Mucosa of stomach (tissue), 1 donor: Measurements from ENCODE around the gene LUC7L.
"Not testable (repeated sequence)": the region's sequence is repeated elsewhere in the genome, so short reads cannot be mapped to it uniquely, and the experiment has no call there.

Source experiments
- H3K27me3 ChIP-seq: one replicate; pipeline ENCODE4 v1.7.0; 2013; ENCODE audit warnings: mild to moderate bottlenecking, low read length; ENCODE audit not compliant: control insufficient read depth, insufficient read depth
- H3K36me3 ChIP-seq: one replicate; pipeline ENCODE4 v1.7.0; 2013; ENCODE audit warnings: low read length; ENCODE audit not compliant: control insufficient read depth, insufficient read depth
- H3K4me1 ChIP-seq: one replicate; pipeline ENCODE4 v1.7.0; 2013; ENCODE audit warnings: mild to moderate bottlenecking, low read length; ENCODE audit not compliant: control insufficient read depth, insufficient read depth
- H3K4me3 ChIP-seq: one replicate; pipeline ENCODE4 v1.7.0; 2013; ENCODE audit warnings: low read length
- H3K9ac ChIP-seq: one replicate; pipeline ENCODE4 v1.7.0; 2013; ENCODE audit warnings: mild to moderate bottlenecking, low read length, moderate library complexity
- H3K9me3 ChIP-seq: one replicate; pipeline ENCODE4 v1.7.0; 2013; ENCODE audit warnings: mild to moderate bottlenecking, low read length, moderate library complexity; ENCODE audit not compliant: control insufficient read depth
- donor health status: Pancreatic carcinoma.

The LUC7L gene

GRCh38 chr16:240559-240958 is 11.3 kb upstream of the LUC7L start:
- Histone ChIP-seq H3K9me3 (no peaks in the 10 kb centered on the region), H3K4me1 (peaks cover 7% of the 10 kb centered on the region), H3K4me3 (no peak overlapping the region), H3K9ac (no peak overlapping the region), H3K27me3 (no peaks in the 10 kb centered on the region), H3K36me3 (no peaks in the 10 kb centered on the region)

- Histone ChIP-seq H3K4me1 (peaks cover 10% of the 10 kb centered on the region), H3K9ac (no peak overlapping the region), H3K4me3 (no peak overlapping the region), H3K9me3 (no peaks in the 10 kb centered on the region), H3K36me3 (no peaks in the 10 kb centered on the region), H3K27me3 (no peaks in the 10 kb centered on the region)
These were observed 10.7 kb upstream of the LUC7L start for GRCh38 chr16:239948-240277.

- no peaks in the 10 kb centered on the region for H3K27me3 ChIP-seq
- H3K4me1 ChIP-seq = peaks cover 5% of the 10 kb centered on the region
- H3K4me3 ChIP-seq = peak within 1 kb of the TSS; percentile 80
- peak within 1 kb of the TSS; percentile 88 for H3K9ac ChIP-seq
- no peaks in the 10 kb centered on the region for H3K9me3 ChIP-seq
- no peaks in the 10 kb centered on the region for H3K36me3 ChIP-seq
These were observed 5.4 kb upstream of the LUC7L start, which contains the start of gene FAM234A for GRCh38 chr16:234468-235305. TSS of gene FAM234A (plus strand) at chr16:234821. CDS start at chr16:254414, 19,593 bp downstream.

- Histone ChIP-seq H3K4me3 (no peak overlapping the region), H3K9ac (no peak overlapping the region), H3K9me3 (no peaks in the 10 kb centered on the region), H3K27me3 (no peaks in the 10 kb centered on the region), H3K36me3 (no peaks in the 10 kb centered on the region), H3K4me1 (peaks cover 14% of the 10 kb centered on the region)
These were observed 1.7 kb upstream of the LUC7L start for GRCh38 chr16:230949-231348.

- H3K27me3 ChIP-seq, H3K9ac ChIP-seq, H3K9me3 ChIP-seq, H3K36me3 ChIP-seq, H3K4me3 ChIP-seq, H3K4me1 ChIP-seq: not testable (repeated sequence)
These were observed 1.1 kb upstream of the LUC7L start for GRCh38 chr16:230351-230750.

GRCh38 chr16:229731-230281 is 557 bp upstream of the LUC7L start:
- Histone ChIP-seq H3K4me1 (peaks cover 8% of the 10 kb centered on the region), H3K9ac (no peak overlapping the region), H3K4me3 (no peak overlapping the region)

GRCh38 chr16:228151-228851 is 948 bp downstream of the LUC7L start:
- Histone ChIP-seq H3K4me1 (peaks cover 8% of the 10 kb centered on the region), H3K4me3 (peak overlapping the region; percentile 60), H3K27me3 (no peaks in the 10 kb centered on the region), H3K36me3 (no peaks in the 10 kb centered on the region), H3K9me3 (no peaks in the 10 kb centered on the region), H3K9ac (peak overlapping the region; percentile 88)

More at GRCh38 chr16:229731-230281, 557 bp upstream of the LUC7L start:
- H3K27me3 ChIP-seq = no peaks in the 10 kb centered on the region
- no peaks in the 10 kb centered on the region for H3K9me3 ChIP-seq
- H3K36me3 ChIP-seq = no peaks in the 10 kb centered on the region

GRCh38 chr16:220021-220420 is 9.2 kb downstream of the LUC7L start:
- Histone ChIP-seq H3K9me3 (no peaks in the 10 kb centered on the region), H3K36me3 (no peaks in the 10 kb centered on the region), H3K27me3 (no peaks in the 10 kb centered on the region), H3K4me3 (no peak overlapping the region), H3K4me1 (no peaks in the 10 kb centered on the region), H3K9ac (no peak overlapping the region)

- no peak overlapping the region for H3K4me3 ChIP-seq
- H3K9ac ChIP-seq = no peak overlapping the region
- no peaks in the 10 kb centered on the region for H3K4me1 ChIP-seq
- H3K27me3 ChIP-seq = no peaks in the 10 kb centered on the region
- no peaks in the 10 kb centered on the region for H3K9me3 ChIP-seq
- H3K36me3 ChIP-seq = no peaks in the 10 kb centered on the region
These were observed 16.2 kb downstream of the LUC7L start for GRCh38 chr16:212999-213398.

GRCh38 chr16:211631-212180 is 17.5 kb downstream of the LUC7L start:
- H3K4me1 ChIP-seq, H3K36me3 ChIP-seq: not testable (repeated sequence)

GRCh38 chr16:209359-209758 is 19.9 kb downstream of the LUC7L start:
- H3K9ac ChIP-seq, H3K9me3 ChIP-seq, H3K36me3 ChIP-seq: not testable (repeated sequence)

More at GRCh38 chr16:211631-212180, 17.5 kb downstream of the LUC7L start:
- not testable (repeated sequence) for H3K4me3 ChIP-seq, H3K9me3 ChIP-seq, H3K9ac ChIP-seq, H3K27me3 ChIP-seq

GRCh38 chr16:204046-204445 is 25.2 kb downstream of the LUC7L start:
- not testable (repeated sequence) for H3K36me3 ChIP-seq, H3K9ac ChIP-seq, H3K9me3 ChIP-seq, H3K27me3 ChIP-seq, H3K4me1 ChIP-seq, H3K4me3 ChIP-seq

More at GRCh38 chr16:209359-209758, 19.9 kb downstream of the LUC7L start:
- H3K4me3 ChIP-seq, H3K27me3 ChIP-seq, H3K4me1 ChIP-seq: not testable (repeated sequence)
